HG02884 (cell line): Measurements from ENCODE around the gene ZNF672.
"Not testable (repeated sequence)": the region's sequence is repeated elsewhere in the genome, so short reads cannot be mapped to it uniquely, and the experiment has no call there.

Experiments used
- ATAC-seq: cut with Tn5 transposase; IDR thresholded peaks from one replicate; pipeline ENCODE4 v1.9.1; 2021; ENCODE audit warnings: mild to moderate bottlenecking, moderate library complexity; ENCODE audit not compliant: unreplicated experiment

ZNF672 gene

GRCh38 chr1:248852481-248853405, 14.7 kb downstream of the ZNF672 start:
- ATAC-seq, result no peak

- ATAC-seq, result no peak
Measured at GRCh38 chr1:248853663-248854375, 15.8 kb downstream of the ZNF672 start.

- ATAC-seq, result no peak
Measured at GRCh38 chr1:248855580-248855979, 17.6 kb downstream of the ZNF672 start.

GRCh38 chr1:248856176-248856575, 18.2 kb downstream of the ZNF672 start:
- no peak for ATAC-seq

GRCh38 chr1:248857201-248857600, 19.2 kb downstream of the ZNF672 start:
- no peak for ATAC-seq

DNA sequence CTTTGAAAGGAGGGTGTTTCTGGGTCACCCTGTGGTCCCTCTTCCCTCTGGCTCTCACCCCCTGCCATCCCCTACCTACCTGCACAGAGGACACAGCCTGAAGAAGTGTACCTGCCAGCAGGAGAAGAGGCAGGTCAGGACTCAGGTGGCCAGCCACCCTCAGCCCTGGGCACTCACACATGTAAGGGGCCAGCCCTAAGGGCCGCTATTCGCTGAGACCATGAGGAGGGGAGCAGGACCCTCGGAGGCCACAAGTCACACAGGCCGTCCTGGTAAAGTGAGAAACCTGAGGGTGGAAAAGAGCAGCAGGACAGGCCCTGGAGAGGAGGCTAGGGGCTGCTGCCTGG, 19.7 kb downstream of the ZNF672 start:
- no peak for ATAC-seq

- ATAC-seq, result peak; percentile 24
Measured at GRCh38 chr1:248858096-248858890, 20.3 kb downstream of the ZNF672 start.

DNA sequence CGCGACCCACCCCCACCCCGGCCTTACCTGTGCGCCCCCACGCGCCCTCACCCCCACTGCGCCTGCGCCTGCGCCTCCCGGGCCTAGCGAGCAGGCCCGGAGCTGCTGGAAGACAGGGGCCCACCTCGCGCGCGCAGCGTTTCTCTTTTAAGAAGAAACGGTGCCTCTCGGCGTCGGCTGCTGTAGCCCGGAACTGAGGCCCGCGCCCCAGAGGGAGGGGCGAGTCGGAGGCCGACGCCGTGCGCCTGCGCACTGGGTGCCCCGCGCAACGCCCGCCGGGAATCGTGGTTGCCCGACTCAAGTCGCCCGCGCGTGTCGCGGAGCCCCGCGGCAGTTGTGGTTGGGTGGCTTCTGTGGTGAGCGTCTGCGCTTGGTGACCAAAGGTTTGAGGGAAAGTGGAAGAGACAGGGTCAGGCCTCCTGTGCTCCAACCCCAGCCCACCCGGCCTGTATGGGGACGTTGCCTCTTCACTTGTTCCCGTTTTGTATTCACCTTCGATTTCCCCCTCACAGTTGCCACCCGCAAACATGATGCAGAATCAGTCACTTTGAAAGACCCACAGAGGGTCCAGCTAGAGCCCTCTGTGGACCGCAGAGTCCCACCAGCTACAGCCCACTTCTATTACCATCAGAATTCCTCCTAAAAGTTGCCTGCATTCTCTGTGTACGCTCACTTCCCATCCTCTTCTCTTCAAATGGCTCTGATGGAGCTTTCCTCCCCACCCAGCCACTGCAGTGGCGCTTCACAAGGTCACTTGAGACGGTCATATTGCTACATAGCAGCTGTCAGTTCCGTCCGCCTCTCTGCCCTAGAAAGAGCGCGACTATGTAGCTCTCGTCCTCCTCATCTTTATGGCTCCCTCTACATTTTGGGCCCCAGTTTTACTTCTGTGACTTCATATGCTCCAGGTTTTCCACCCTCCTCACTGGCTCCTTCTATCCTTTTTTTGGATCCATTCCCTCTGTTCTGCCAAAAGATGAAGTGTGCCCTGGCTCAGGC, 21.2 kb downstream of the ZNF672 start, which contains the start of gene ZNF692:
TSS of gene ZNF692 (minus strand) at position 195 of the 999 bp plus-strand sequence. CDS start 776 bp downstream, outside the sequence.
- ATAC-seq, result peak; percentile 77

DNA sequence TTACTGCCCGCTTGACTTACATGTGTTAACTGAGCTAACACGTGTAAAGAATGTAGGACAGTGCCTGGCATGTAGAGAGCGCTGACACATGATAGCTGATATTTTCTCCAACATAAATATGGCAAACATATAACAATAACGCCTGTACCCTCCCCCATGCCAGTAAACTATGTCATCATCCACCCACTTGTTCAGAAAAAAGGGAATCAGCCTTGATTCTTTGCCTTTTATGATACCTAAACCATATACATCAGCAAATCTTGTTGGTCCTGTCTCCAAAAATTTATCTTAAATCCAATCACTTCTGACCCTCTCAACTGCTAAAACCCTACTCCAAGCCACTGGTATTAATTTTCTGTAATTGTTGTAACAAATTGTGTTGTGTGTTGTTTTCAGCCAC, 22.0 kb downstream of the ZNF672 start:
- no peak for ATAC-seq

DNA sequence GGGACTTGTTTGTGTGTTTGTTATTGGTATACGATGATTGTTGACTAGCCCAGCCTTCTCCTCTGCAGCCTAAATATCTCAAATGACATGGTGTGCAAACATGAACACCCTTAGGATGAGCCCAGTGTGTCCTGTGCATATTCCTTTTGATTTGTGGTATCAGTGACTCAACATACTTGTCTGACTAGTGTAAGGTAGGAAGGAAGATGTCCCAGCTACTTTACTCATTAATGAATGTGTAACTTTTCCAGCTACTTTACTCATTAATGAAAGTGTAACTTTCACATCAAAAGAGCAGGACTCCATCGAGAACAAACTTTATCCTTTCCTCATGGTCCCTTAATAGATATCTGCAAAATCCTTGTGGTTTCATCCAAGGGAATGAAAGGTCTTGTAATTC, 23.6 kb downstream of the ZNF672 start:
- no peak for ATAC-seq

- peak; percentile 8 for ATAC-seq
Measured at GRCh38 chr1:248862695-248862997, 24.6 kb downstream of the ZNF672 start.

GRCh38 chr1:248862998-248863881, 25.2 kb downstream of the ZNF672 start:
- peak; percentile 64 for ATAC-seq

GRCh38 chr1:248871837-248872401, 33.9 kb downstream of the ZNF672 start:
- ATAC-seq, result no peak

DNA sequence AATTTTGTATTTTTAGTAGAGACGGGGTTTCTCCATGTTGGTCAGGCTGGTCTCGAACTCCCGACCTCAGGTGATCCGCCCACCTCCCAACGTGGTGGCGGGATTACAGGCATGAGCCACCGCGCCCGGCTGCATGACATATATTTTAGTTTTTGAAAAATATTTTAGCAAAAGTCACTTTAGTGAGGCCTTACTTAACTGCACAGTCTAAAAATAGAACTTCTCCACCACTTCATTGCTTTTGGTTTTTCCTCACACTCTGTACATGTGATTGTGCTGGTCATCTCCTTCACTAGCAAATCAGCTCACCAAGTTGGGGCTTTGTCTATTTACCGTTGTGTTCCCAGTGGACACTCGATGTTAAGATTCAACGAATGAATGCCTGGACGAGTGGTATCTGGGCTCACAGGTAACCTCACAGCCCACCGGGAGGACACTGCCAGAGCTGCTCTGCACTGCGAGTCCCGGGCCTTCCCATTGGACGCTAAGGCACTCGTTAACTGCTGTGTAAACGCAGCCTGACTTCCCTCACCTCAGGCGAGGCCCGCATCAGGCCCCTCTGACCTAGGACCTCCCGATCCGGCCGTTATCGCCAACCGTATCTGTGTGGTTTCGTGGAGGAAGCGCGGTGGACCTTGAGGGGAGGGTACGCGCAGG, 34.9 kb downstream of the ZNF672 start:
- peak; percentile 33 for ATAC-seq

- ATAC-seq, result peak; percentile 69
Measured at GRCh38 chr1:248873409-248873992, 35.5 kb downstream of the ZNF672 start.

DNA sequence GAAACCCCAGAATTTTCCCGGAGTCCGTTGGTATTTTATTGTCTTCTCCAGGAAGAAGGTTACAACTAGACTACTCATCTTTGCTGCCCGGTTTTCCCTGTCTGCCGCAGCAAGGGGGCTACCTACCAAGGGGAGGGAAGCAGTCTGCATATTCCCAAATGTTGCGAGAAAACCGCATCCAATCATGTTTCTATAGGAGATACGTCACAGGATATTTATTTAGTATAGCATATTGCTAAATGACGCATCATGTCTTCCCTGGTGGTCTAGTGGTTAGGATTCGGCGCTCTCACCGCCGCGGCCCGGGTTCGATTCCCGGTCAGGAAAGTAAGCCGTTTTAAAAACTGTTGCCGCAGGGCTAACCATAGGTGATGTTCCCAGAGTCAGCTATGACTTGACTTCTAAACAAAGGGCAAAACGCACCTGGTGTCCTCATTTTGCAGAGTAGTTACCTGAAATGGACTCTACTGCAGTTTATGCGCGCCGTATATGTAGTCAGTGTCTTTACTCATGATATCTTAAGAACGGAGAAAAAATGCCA, 36.0 kb downstream of the ZNF672 start:
- ATAC-seq, result peak; percentile 61

DNA sequence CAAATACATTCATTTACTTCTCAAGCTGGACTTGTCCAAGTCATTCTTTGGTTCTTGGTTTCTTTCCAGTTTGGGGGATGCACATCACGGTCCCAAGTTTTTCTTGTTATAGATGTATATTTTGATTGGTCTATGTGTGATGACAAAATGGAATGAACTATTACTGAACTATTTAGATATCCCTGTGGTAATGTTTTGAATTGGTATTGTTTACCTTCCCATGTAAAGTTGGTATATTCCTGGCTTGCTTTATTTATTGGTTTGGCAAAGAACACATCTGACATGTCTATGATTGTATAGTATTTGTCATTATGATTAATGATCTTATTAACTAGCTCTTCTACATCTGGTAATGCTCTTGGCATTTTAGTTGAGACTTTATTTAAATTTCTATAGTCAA, 43.2 kb downstream of the ZNF672 start:
- no peak for ATAC-seq

- ATAC-seq, result not testable (repeated sequence)
Measured at GRCh38 chr1:248882427-248882826, 44.4 kb downstream of the ZNF672 start.
